Kidney capillary endothelial cell (primary cell): Measurements from ENCODE around the gene CUEDC2.

Source experiments
- DNase-seq: peaks from one replicate; pipeline ENCODE4 v3.0.0-alpha.2; 2018; ENCODE audit warnings: low spot score

CUEDC2 gene

DNA sequence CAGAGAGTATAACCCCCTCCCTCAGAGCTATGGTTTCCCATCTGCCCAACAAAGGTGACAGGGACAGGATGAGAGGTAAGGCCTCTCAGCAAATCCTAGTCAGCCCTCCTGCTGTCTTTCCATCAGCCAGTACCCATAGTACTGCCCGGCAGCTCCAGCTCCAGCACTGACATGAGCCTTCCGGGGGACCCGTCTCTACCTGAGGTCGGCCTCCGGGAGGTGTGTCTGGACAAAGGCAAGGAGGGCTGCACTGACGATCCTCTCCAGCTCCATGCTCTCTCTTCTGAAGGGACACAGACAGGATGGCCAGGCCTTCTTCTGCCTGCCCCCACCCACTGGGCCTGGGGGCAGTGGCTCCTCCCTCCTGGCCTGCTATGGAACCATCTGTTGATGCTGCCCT, 7.5 kb downstream of the CUEDC2 start:
- no peak for DNase-seq

DNA sequence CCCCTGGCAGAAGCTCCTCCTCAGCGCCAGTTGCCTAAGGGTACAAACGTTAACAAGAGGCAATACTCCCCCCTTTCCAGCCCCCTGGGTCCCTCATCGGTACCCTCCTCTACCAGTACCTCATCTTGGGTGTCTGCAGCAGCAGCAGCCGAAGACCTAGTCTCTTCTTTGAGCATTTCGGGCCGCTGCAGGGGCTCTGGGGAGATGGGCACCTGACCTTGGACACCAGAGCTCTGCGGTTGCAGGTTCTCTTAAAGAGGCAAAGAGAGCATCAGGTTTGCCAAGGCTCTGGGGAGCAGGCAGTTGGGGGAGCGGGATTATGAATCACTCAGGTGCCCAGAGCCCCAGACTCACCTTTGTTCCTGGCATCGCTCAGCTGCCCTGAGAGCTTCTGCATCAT, 8.2 kb downstream of the CUEDC2 start:
- DNase-seq: no peak

DNA sequence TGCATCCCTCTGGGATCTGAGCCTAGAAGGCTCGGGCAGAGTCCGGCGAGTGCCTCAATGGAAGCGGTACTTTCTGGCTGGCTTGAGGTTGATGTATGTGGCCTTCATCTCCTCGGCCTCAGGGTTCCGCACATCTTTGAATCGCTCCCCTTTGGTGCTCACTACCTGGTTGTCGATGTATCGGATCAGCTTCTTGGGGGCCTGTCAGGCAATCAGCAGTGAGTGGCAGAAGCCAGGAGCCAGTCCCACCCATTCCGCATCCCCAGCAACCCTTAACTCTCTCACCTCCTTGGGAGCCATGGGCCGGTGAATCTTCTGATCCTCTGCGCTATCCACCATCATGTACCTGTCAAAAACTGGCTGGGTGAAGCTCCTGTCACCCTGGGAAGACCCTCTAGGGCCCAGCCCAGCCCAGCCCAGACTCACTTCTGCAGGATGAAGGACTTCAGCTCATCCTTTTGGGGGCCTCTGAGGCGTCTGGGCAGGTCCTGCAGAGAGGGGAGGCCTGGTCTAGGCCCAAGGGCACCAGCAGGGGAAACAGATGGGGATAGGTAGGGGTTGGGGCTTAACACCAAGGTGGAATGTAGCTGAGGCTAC, 8.9 kb downstream of the CUEDC2 start:
- DNase-seq: no peak

DNA sequence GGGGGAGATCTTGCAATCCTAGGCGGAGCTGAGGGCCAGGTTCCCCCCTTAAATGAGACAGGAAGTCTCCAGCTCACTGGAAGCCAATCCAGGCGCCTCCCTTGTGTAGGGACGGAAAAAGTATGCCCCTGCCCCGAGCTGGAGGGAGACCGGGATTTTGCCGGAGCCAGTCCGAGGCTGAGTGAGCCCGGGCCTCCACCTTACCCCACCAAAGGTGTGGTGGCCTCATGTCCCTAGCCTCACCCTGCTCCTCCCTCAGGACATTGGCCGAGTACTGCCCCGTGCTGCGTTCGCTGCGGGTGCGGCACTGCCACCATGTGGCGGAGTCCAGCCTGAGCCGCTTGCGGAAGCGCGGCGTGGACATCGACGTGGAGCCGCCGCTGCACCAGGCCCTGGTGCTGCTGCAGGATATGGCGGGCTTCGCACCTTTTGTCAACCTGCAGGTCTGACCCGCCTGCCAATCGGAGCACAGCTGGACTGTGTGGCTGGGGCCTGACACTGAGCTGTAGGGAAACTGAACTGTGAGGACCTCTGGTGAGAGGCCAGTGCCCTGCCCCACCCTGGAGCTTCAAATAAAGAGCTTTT, 9.7 kb downstream of the CUEDC2 start:
- peak; percentile 72 for DNase-seq

DNA sequence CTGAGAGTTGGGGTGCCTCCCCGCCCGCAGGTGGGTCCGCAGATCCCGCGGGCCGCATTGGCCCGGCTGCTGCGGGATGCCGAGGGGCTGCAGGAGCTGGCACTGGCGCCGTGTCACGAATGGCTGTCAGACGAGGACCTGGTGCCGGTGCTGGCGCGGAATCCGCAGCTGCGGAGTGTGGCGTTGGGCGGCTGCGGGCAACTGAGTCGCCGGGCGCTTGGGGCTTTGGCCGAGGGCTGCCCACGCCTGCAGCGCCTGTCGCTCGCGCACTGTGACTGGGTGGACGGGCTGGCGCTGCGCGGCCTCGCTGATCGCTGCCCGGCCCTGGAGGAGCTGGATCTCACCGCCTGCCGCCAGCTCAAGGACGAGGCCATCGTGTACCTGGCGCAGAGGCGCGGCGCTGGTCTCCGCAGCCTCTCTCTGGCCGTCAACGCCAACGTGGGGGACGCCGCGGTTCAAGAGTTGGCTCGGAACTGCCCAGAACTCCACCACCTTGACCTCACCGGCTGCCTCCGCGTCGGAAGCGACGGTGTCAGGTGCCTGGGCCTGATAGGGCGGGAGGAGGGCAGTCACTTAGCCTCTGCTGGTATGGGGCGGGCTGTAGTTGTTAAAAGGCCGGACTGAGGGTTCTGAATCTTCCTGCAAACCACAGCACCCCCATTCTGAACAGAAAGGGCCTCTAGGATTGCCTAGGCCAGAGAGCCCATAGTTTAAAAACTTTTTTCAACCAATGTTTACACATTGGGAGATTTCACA, 10.4 kb downstream of the CUEDC2 start:
- DNase-seq: no peak

DNA sequence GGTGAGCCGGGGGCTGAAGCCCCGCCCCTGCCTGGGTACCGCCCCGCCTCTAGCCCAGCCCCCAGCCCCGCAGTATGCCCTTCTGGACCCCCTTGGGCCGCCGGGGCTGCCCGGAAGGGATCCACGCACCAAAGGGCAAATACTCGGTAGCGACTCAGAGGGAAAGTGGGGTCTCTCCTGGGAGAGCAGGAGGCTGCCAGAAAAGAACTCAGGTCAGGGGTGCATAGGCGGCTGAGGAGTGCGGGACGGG, 10.9 kb downstream of the CUEDC2 start:
- DNase-seq: no peak

DNA sequence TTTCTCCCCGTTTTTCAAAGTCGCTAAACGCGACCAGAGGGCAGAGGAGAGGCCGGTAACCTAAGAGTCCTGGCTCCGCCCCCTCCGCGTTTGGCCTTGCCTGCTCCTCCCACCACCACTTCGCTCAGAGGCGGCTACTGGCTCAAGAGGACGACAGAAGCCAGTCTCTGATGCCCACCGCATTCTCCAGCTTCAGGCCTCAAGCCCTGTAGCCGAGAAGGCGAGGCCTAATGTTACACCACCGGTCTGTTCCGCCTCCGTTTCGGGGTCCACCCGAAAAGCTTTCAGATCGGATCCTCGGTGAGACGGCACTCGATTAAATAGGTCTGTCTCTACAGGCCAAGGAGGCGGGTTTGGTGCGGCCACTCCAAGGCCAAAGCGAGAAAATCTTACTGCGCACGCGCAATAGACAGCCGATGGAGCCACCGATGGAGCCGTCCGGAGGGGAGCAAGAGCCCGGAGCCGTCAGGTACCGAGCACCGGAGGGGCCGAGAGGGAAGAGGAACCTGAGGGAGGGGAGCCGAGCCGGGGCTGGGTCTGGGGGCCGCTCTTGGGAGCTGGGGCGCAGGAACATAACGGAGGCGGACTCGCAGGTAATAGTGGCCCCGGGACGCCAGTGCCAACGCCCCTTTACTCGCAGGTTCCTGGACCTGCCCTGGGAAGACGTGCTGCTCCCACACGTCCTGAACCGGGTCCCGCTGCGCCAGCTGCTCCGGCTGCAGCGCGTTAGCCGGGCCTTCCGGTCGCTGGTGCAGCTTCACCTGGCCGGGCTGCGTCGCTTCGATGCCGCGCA, 11.5 kb downstream of the CUEDC2 start, which contains the start of gene FBXL15:
Gene FBXL15 (plus strand): TSS at position 123 of the 793 bp plus-strand sequence. CDS start 294 bp downstream, at position 417.
- DNase-seq: peak; percentile 96

DNA sequence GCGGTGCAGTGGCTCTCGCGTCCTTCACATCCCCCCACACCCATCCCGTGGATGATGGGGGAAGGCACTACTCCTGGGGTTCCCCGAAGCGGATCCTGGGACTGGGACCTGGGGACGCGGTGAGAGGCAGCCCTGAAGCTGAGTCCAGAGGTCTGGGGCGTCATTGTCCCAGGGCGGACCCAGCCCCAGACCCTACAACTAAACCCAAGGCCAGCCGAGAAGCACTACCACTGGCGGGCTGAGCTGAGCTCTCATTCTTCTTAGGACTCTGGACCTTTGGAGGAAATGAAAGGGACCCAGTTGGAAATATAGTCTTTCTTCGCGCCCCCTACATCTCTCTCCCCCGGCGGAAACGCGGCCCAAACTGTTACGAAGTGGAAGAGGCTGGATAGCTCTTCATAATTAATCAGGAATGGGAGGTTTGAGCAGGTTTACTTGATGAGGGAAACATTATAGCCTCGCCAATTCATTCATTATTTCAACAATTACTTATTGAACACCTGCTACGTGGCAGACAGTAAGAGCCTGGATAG, 12.1 kb downstream of the CUEDC2 start:
- no peak for DNase-seq

DNA sequence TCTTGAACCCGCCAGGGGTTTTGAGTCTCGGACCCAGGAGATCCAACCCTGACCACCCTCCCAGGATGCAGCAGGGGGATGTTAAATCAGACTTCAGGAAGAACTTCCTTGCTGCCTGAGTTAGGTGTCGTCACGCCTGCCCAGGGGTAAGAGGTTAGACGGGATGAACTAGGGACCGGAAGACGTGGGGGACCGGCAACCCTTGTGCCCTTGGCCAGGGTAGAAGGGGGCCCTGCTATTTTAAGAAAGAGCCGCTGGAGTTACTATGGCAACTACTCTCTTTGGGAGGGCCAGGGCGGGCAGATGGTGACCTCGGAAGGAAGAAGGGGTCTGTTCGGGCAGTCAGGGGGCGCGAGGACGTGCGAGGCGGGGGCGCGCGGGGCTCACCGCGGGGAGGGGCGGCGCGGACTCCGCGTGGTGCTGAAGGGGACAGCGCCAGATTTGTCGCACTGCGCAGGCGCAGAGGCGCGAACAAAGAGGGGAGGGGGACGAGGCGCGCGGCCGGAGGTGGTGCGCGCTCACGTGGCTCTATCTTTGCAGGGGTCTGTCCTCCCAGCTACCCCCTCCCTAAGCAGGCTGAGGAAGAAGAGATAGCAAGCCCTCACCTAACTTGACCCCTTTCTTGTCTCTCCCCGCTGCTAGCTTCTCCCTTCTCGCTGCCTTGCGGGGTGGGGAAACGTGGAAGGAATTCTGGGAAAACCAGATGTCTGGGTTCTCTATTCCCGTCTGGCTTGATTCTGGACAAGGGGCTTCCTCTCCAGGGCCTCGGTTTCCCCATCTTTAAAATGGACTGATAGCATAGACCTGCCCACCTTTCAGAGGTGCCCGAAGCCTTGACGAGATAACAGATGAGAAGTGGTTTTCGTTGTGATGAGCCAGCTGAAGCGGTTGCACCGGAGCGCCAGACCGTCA, 12.8 kb downstream of the CUEDC2 start:
- no peak for DNase-seq

DNA sequence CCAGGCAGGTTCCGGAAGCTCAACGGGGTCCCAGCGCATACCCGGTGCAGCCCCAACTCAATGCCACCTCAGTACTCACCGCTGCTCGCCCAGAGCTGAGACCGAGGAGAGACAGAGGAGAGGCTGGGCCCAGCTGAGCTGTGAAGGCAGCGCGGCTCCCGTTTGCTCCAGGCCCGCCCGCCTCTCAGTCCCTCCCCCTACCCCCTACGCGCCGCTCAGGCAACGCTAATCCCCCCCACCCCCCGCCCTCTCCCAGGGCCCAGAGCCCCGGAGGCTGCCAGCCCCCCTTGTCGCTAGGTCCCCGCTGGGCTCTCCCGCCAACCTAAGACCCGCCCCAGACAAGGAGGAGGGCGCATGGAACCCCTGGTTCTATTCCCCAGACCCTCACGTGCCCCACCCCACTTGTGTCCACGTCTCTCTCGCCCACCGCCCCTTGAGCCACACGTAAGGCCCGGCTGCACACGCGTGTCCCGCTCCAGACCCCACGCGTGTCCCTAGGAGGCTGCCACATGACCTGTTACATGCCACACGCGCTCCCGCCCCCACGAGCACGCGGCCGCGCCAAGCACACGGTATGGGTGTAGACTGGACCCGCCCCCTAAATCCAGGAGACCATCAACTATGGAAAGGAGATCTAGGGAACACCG, 13.6 kb downstream of the CUEDC2 start, which contains the start of gene PSD:
Gene PSD (minus strand): TSS at position 164 of the 647 bp plus-strand sequence. CDS start 1,747 bp downstream, outside the sequence.
- no peak for DNase-seq

DNA sequence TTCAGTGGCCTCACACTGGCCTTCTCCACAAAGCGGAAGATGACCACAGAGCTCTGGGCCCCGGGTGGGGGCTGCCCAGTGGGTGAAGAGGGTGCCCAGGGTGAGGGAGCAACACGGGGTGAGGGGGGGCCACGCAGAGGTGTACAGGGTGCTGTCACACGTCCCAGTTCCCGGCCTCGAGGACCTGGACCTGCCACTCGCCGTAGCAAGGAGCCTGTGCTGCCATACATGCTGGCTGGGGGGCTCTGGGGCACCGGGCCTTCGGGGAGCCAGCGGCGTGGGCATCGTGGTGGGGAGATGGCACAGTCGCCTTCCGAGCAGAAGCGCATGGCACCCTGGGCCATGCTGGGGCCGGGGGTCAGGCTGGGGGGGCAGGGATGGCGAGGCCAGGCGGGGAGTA, 15.7 kb downstream of the CUEDC2 start:
- no peak for DNase-seq

DNA sequence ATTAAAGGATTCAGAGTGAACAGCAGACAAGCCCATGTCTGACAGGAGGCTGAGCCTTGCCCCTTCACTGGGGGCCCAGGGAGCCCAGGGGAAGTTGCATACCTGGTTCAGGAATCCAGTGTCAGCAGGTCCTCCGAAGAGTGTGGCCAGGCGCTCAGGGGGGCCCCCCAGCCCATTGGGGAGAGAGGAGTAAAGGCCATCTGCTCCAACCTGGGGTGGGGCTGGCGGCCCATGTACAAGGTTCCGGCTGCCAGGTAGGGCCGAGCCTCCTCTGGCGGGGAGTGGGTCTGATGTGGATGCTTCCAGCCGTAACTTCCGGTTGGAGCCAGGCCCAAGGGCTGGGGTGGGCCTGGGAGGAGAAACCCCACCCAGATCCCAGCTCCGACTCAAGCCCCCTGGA, 16.1 kb downstream of the CUEDC2 start:
- no peak for DNase-seq

DNA sequence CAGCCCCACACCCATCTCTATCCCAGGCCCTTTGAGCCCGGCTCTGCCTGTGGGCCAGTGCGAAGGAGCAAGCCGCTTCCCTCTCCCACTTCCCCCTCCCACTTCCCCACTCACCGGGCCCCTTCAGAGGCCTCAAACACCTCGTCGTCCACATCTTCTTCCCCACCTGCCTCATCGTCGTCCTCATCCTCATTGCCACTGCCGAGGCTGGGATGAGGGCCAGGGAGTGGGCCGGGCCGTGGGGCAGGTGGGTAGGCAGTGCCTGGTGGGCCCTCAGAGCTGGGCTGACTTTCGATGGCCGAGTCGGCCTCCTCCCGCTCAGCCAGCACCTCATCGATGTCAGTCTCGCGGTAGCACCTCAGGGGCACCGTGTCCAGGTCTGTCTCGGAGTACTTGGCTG, 17.6 kb downstream of the CUEDC2 start:
- DNase-seq: no peak

DNA sequence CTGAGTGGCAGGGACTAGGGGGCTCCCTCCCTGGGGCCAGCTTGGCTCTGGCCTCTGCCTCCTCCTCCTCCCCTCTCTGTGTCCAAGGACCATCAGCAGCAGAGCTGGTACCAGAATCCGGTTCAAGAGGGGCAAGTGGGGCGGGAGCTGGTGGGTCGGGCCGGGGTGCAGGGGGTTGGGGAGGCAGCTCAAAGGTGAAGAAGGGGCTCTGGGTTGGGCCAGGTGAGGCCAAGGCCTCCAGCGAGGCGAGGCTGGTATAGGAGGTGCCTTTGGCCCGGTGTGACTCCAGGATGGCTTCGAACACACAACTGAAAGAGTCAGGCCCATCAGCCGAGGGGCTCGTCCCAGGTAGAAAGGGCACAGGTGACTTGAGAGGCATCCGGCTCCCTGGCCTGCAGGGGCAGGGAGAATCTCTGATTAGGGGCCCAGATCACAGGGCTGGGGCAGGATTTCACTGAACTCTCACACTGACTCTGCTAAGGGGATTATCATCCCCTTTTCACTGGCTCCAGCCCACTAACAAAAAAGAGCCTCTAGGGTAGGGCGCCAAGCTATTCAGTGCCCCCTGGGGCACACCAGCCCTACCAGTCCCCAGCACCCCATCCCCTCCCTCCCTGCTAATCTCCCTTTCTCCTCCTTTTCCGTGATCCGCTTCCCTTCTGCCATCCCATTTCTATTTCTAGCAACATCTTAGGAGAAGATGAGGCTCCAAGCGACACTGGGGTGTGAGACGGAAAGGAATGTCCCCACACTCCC, 18.4 kb downstream of the CUEDC2 start:
- no peak for DNase-seq

DNA sequence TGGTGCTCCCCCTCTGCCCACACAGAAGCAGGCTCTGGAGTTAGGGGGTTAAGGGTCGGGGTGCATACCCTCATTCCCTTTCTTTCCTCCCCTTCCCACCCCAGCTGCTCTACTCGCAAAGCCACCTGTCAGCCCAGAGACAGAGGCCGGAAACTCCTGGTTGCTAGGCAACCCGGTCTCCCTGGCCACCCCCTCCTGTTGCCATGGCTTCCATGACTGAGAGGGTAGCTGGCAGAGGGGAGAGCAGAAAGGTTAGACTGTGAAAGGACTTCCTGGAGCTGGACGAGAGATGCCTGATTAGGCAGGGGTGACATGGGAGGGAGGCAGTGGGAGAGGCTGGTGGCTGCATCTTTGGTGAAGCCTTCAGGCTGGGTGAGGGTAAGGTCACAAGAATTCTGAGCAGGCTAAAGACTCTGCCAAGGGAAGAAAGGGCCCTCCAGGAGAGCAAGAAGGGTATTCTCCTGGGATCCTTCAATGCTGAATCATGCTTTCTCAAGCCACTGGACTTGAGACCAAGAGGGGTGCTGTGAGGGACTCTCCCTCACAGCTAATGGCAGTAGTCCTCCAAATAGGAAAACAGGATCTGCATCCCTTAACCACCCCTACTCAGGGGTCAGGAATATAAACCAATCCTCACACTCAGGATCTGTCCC, 19.2 kb downstream of the CUEDC2 start:
- DNase-seq: no peak

DNA sequence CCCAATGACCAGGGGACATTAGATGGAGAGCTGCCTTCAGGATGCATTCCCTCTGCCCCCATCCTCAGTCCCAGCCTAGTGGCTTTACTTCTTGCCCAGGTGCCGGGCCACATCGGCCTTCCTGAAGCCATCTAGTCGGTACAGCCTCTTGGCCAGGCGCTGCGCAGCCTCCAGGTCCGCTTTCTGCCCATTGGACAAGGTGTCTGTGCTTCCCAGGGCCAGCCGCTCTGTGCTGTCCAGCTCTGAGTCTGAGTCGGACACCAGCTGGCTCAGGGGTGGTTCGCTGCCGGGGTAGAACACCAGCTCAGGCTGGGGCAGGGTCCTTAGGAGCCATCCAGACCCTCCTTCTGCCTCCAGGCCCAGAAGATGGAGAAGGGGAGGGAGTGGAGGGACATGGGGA, 20.1 kb downstream of the CUEDC2 start:
- no peak for DNase-seq

DNA sequence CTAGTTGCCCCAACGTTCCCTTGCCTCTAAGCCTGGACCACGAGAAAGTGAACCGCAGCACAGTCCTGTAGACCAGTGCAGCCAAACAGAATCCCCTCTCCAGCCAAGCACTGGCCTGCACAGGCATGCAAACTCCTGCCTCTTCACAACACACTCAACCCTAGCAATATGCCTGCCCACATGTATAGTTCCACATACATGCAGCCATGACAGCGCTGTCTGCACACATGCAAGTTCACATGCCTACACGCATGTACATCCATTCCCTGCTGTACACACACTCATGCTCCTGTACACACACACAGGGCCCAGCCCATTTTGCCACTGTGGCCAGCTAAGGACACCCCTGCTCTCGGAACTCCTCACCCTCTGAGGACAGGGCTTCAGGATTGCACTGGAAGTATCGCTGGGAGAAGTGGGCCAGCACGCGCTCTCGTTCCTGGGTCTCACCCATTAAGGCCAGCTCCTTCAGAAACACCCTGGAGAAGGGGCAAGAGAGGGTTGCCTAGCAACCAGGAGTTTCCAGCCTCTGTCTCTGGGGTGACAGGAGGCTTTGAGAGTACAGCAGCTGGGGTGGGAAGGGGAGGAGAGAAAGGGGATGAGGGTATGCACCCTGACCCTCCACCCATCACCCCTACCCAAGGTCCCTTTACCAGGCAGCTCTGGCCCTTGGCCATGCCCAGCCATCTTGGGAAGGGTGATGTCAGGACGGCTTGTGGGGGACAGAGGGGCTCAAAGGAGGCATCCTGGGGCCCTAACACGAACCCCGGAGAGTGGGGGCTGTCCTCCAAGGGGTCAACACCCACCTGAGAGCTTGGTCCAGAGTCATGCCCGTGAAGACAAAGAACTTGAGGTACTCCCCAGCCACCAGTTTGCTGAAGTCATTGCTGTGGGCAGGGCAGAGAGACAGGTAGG, 20.8 kb downstream of the CUEDC2 start:
- no peak for DNase-seq

DNA sequence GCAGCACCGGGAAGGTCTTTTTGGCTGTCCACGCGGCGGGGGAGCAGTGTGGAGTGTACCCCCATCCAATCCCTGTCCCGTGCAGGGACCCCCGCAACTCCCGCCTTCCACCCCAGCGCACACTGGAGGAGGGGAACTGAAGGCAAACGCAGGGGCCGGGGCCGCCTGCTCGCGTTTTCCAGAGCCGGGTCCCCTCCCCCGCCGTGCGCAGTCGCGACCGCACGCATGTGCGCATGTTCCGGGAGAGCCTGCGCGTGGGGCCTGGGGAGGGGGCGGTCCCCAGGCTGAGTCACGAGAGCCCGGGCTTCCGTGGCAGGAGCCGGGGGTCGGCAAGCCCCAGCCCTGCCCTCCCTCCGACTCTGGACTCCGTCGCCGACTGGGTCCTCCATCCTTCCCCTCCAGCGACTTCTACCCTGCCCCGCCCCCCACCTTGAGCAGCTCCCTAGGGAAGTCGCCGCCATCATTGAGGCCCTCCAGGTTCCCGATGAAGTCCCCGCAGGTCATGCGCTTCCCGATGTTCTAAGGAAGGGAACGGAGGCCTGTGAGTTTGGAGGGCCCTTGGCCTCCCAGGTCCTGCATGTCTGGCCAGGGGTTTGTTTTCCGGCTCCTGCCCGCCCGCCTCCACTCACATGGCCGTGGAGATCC, 21.8 kb downstream of the CUEDC2 start:
- DNase-seq: no peak
